Mucosa of descending colon (tissue), 3 donors: Measurements from ENCODE around the gene DENND1A. TPM values are rescaled to one million over a fixed set of nuclear protein-coding genes. Genes with fewer than 3 reads are reported as not detected.

Source experiments
- ATAC-seq: fragments of 200-7000 bp; cut with Tn5 transposase; one replicate; pipeline ENCODE4 v1.9.1; 2020; ENCODE audit warnings: mild to moderate bottlenecking, moderate library complexity
- DNase-seq, 3 donors: peaks; one replicate each; pipeline ENCODE4 v3.0.0-alpha.2; 2020
- H3K36me3 ChIP-seq: fragments of 200-600 bp; one replicate; pipeline ENCODE4 v1.8.0; 2021; ENCODE audit warnings: low read depth, mild to moderate bottlenecking
- H3K4me1 ChIP-seq: fragments of 200-600 bp; one replicate; pipeline ENCODE4 v1.8.0; 2021; ENCODE audit warnings: low read depth, mild to moderate bottlenecking
- H3K4me3 ChIP-seq: fragments of 200-600 bp; one replicate; pipeline ENCODE4 v1.8.0; 2021; ENCODE audit warnings: mild to moderate bottlenecking
- H3K9me3 ChIP-seq: fragments of 200-600 bp; one replicate; pipeline ENCODE4 v1.8.0; 2021; ENCODE audit warnings: mild to moderate bottlenecking
- intact Hi-C, 2 donors: fragments of 100-400 bp; cut with DNase I in 1 of 2; cut with micrococcal nuclease in 1 of 2; formaldehyde crosslinking; loops; one replicate each; pipeline versions ENCODE4 v1.11.0 to v1.11.1; 2022; cut with DNase I, micrococcal nuclease
- total RNA-seq, 3 donors: library from RNA; stranded (reverse); fragmentation: NEBNext Ultra II Directional in 2 of 3; extraction: Animal tissue kit (Norgen Biotek cat#: 25700) in 2 of 3; gene quantifications; one replicate each; pipeline versions ENCODE4 v1.2.1 to v1.2.4, GENCODE V29; 2021 to 2023
- TF ChIP-seq, protein P1 (sequence below): fragments of 200-600 bp; IDR thresholded peaks from one replicate; pipeline ENCODE4 v1.8.0; 2022; ENCODE audit warnings: antibody characterized with exemption, mild to moderate bottlenecking
- donor health status: DM: no; HTN: no; CAD: no; lungs with moderate emphysema.
- donor health status: DM: no; HTN: no; CAD: no.
- donor health status: DM: no; HTN: yes; CAD: no.

The DENND1A gene
- total RNA-seq, 3 donors from 2014 or later, result 32.8 to 50.0 (median 35.1) TPM

DNA sequence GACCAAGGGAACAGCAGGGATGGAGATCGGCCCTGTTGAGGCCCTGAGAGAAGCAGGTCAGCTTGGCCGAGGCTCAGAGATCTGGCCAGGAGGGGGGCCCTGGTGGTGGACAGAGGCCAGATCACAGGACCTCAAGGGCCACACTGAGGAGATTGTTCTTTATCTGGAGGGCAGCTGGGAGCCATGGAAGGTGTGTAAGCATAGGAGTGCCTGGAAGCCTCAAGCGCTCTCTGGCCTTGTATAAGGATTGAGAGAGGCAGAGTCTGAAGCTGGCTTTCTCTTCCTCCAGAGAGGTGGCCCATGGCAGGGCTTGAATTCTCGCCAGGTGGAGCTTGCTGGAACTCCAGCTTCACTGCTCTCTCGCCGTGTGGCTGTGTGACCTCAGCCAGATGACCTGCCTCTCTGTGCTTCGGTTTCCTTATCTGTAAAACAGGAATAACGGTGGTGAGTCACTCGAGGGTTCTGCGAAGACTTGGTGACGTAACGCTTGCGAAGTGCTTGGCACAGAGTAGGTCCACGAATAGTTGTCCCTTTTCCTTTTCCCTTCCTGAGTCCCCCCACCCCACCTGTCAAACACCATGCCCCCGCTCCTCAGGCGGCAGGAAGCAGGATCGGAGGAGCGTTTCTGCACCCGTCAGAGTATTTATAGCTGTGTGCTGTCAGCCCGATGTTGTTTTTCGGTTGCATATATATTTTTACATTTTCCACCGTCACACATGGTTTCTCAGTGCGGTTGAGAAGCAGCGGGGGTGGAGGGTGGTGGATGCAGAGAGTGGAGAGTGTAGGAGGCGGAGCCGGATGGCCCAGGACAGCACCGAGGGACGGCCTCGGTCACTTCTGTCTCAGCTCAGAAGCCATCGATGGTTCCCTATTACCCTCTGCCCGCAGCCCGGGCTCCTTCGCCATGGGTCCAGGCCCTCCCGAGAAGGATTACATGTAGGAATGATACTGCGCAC is 590.9 kb downstream of the DENND1A start:
- ATAC-seq, result peak; percentile 68
- Histone ChIP-seq H3K9me3 (no peaks in the 10 kb centered on the region), H3K4me3 (no peak overlapping the region), H3K4me1 (no peaks in the 10 kb centered on the region), H3K36me3 (no peaks in the 10 kb centered on the region)
- TF ChIP-seq, protein P1, sequence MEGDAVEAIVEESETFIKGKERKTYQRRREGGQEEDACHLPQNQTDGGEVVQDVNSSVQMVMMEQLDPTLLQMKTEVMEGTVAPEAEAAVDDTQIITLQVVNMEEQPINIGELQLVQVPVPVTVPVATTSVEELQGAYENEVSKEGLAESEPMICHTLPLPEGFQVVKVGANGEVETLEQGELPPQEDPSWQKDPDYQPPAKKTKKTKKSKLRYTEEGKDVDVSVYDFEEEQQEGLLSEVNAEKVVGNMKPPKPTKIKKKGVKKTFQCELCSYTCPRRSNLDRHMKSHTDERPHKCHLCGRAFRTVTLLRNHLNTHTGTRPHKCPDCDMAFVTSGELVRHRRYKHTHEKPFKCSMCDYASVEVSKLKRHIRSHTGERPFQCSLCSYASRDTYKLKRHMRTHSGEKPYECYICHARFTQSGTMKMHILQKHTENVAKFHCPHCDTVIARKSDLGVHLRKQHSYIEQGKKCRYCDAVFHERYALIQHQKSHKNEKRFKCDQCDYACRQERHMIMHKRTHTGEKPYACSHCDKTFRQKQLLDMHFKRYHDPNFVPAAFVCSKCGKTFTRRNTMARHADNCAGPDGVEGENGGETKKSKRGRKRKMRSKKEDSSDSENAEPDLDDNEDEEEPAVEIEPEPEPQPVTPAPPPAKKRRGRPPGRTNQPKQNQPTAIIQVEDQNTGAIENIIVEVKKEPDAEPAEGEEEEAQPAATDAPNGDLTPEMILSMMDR, result no peak
- intact Hi-C loops, result no loop called here
- peak; percentile 40 to 75 (median 42) for DNase-seq

DNA sequence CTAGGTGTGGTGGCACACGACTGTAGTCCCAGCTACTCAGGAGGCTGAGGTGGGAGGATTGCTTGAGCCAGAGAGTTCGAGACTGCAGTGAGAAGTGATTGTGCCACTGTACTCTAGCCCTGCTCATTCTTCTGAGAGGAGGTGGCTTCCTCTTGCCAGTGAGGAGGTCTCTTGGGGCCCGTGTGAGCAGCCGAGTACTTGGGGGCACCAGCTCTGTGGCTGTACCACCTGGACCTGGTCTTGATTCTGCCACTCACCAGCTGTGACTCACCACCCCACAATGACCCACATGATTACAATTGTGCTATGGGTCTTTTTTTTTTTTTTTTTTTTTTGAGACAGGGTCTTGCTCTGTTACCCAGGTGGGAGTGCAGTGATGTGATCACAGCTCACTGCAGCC is 592.0 kb downstream of the DENND1A start:
- no peak overlapping the region for H3K4me3 ChIP-seq
- intact Hi-C loops, result no loop called here
- TF ChIP-seq, protein P1, result no peak
- no peaks in the 10 kb centered on the region for H3K9me3 ChIP-seq
- ATAC-seq (peak; percentile 28), DNase-seq (no peak)
- H3K4me1 ChIP-seq, result no peaks in the 10 kb centered on the region
- no peaks in the 10 kb centered on the region for H3K36me3 ChIP-seq

DNA sequence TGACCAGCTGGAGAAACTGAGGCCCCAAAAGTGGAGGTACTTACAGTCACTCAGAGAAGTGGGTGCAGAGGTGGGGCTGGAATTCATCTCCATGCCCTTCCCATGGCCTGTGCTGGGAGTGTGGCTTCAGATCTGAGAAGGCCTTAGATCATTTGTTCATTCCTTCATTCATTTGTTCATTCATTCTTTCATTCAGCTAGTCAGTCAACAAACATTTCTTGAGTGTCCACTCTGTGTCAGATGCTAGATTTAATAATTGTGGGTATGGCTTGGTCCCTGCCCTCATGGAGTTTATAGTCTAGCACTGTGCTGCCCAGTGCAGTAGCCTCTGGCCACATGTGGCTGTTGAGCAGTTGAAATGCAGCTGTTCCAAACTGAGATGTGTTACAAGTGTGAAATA is 593.0 kb downstream of the DENND1A start:
- Histone ChIP-seq H3K36me3 (no peaks in the 10 kb centered on the region), H3K9me3 (no peaks in the 10 kb centered on the region), H3K4me1 (no peaks in the 10 kb centered on the region), H3K4me3 (no peak overlapping the region)
- no peak for DNase-seq
- TF ChIP-seq, protein P1, result no peak
- intact Hi-C loops, result no loop called here
- no peak for ATAC-seq

DNA sequence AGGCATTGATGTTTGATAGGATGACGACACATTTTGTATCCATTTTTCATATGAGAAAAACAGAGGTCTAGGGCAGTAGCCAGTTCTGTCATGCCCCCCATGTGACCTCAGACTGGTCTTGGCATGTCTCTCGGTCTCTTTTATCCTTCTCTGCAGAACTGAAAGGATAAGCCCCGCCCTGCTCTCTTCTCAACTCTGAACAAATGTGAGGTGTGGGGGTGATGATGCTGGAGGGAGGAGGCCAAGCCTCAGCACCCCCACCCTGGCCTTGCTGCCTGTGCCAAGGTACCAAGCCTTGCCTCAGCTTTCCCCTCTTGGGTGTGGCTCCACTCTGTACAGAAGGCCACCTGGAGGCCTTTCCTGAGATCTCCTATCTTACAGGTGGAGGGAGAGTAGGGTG is 593.5 kb downstream of the DENND1A start:
- H3K36me3 ChIP-seq, result no peaks in the 10 kb centered on the region
- intact Hi-C loops, result no loop called here
- H3K4me3 ChIP-seq, result no peak overlapping the region
- no peak for ATAC-seq
- no peaks in the 10 kb centered on the region for H3K4me1 ChIP-seq
- H3K9me3 ChIP-seq, result no peaks in the 10 kb centered on the region
- no peak for DNase-seq
- TF ChIP-seq, protein P1, result no peak

DNA sequence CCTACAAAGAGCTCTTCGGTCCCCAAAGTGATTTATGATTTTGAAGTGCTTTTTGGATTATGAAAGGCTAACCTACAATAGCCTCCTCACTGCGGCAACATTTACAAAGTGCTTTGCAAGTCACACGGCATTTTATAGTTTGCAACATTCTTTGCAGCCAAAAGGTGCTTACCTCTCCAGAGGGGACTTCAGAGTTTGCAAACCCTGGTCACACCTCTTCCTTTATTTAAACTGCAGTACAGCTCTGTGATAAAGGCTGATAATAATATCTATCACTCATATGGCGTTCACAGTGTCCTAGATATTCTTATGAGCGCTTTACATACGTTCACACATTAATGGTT is 594.0 kb downstream of the DENND1A start:
- no peaks in the 10 kb centered on the region for H3K9me3 ChIP-seq
- TF ChIP-seq, protein P1, result no peak
- no peaks in the 10 kb centered on the region for H3K4me1 ChIP-seq
- no peak overlapping the region for H3K4me3 ChIP-seq
- no peak for ATAC-seq
- H3K36me3 ChIP-seq, result no peaks in the 10 kb centered on the region
- intact Hi-C loops, result no loop called here
- DNase-seq, result no peak
